Osteoblast (primary cell): ENCODE measurements around the gene CACNA1C. TPM values are rescaled to one million over a fixed set of nuclear protein-coding genes. Genes with fewer than 3 reads are reported as not detected.

Source experiments
- DNase-seq: peaks from one replicate; pipeline ENCODE4 v3.0.0; 2011; ENCODE audit warnings: low spot score, mixed read lengths; ENCODE audit not compliant: insufficient read length; ENCODE audit errors: missing footprints
- H2AFZ ChIP-seq: 2 replicates; pipeline ENCODE4 v1.6.0; 2011; ENCODE audit warnings: mild to moderate bottlenecking, low read length
- H3K27ac ChIP-seq: 2 replicates; pipeline ENCODE4 v1.5.1; 2011; ENCODE audit warnings: mild to moderate bottlenecking, low read depth, low read length, moderate library complexity
- H3K27me3 ChIP-seq: 2 replicates; pipeline ENCODE4 v1.6.0; 2012; ENCODE audit warnings: mild to moderate bottlenecking, control low read depth, inconsistent platforms, low read length, moderate library complexity; ENCODE audit not compliant: insufficient read depth
- H3K36me3 ChIP-seq: 2 replicates; pipeline ENCODE4 v1.5.1; 2011; ENCODE audit warnings: mild to moderate bottlenecking, low read length, control low read depth, moderate library complexity; ENCODE audit not compliant: insufficient read depth
- H3K4me1 ChIP-seq: 2 replicates; pipeline ENCODE4 v1.5.1; 2011; ENCODE audit warnings: mild to moderate bottlenecking, low read length, control low read depth, moderate library complexity; ENCODE audit not compliant: insufficient read depth
- H3K4me2 ChIP-seq: 2 replicates; pipeline ENCODE4 v1.6.0; 2011; ENCODE audit warnings: mild to moderate bottlenecking, low read length; ENCODE audit not compliant: insufficient read depth
- H3K4me3 ChIP-seq: fragments of 200-600 bp; sonication (generic); 3 replicates; pipeline ENCODE4 v1.5.1; 2012; ENCODE audit warnings: mild to moderate bottlenecking, low read length, inconsistent platforms; ENCODE audit not compliant: insufficient read depth
- H3K79me2 ChIP-seq: 2 replicates; pipeline ENCODE4 v1.6.0; 2012; ENCODE audit warnings: mild to moderate bottlenecking, low read length, control low read depth, inconsistent platforms; ENCODE audit not compliant: insufficient read depth
- H3K9me3 ChIP-seq: 2 replicates; pipeline ENCODE4 v1.5.1; 2011; ENCODE audit warnings: low read depth, low read length, control low read depth
- H4K20me1 ChIP-seq: 2 replicates; pipeline ENCODE4 v1.6.0; 2012; ENCODE audit warnings: mild to moderate bottlenecking, low read length, control low read depth; ENCODE audit not compliant: insufficient read depth
- total RNA-seq: library from RNA; depleted of rRNA; stranded (reverse); fragments of >200 nt; gene quantifications from 2 replicates; pipeline ENCODE4 v1.2.3, GENCODE V29; 2012
- TF ChIP-seq, protein P1 (sequence below): IDR thresholded peaks from 2 replicates; pipeline ENCODE4 v1.5.1; 2011; ENCODE audit warnings: mild to moderate bottlenecking, low read depth, low read length, moderate library complexity; ENCODE audit errors: extremely low read depth

Gene CACNA1C
- total RNA-seq, 1 donor: 19.2 TPM

- DNase-seq: no peak
- TF ChIP-seq, protein P1, sequence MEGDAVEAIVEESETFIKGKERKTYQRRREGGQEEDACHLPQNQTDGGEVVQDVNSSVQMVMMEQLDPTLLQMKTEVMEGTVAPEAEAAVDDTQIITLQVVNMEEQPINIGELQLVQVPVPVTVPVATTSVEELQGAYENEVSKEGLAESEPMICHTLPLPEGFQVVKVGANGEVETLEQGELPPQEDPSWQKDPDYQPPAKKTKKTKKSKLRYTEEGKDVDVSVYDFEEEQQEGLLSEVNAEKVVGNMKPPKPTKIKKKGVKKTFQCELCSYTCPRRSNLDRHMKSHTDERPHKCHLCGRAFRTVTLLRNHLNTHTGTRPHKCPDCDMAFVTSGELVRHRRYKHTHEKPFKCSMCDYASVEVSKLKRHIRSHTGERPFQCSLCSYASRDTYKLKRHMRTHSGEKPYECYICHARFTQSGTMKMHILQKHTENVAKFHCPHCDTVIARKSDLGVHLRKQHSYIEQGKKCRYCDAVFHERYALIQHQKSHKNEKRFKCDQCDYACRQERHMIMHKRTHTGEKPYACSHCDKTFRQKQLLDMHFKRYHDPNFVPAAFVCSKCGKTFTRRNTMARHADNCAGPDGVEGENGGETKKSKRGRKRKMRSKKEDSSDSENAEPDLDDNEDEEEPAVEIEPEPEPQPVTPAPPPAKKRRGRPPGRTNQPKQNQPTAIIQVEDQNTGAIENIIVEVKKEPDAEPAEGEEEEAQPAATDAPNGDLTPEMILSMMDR: no peak
- Histone ChIP-seq H4K20me1 (peaks cover 13% of the 10 kb centered on the region), H3K4me1 (peaks cover 30% of the 10 kb centered on the region), H3K79me2 (peaks cover 5% of the 10 kb centered on the region), H3K9me3 (no peaks in the 10 kb centered on the region), H3K4me2 (no peak overlapping the region), H3K36me3 (no peaks in the 10 kb centered on the region), H2AFZ (no peak overlapping the region), H3K4me3 (no peak overlapping the region), H3K27me3 (no peaks in the 10 kb centered on the region), H3K27ac (no peak overlapping the region)
These were observed 330.7 kb downstream of the CACNA1C start for GRCh38 chr12:2383325-2384028.

DNA sequence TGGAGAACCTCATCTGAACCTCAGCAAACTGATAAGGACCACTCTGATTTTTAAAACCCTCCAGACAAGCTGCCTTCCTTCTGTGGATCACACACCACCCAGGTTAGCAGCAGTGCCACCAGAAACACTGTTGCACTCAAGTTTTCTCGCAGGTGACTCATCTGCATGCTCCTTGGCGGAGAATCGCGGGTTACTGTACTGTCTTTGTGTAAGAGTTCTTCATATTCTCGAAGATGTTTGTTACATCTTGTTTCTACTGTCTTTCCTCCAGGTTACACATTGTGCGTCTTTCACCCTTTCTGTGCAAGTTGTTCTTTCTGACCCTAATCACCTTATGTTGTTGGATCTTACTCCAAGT, 331.2 kb downstream of the CACNA1C start:
- Histone ChIP-seq H3K4me1 (peaks cover 31% of the 10 kb centered on the region), H2AFZ (no peak overlapping the region), H3K36me3 (no peaks in the 10 kb centered on the region), H3K4me2 (no peak overlapping the region), H3K4me3 (no peak overlapping the region), H3K27me3 (no peaks in the 10 kb centered on the region), H3K27ac (peak overlapping the region; percentile 79), H3K9me3 (no peaks in the 10 kb centered on the region), H3K79me2 (peaks cover 6% of the 10 kb centered on the region), H4K20me1 (peaks cover 16% of the 10 kb centered on the region)
- TF ChIP-seq, protein P1: no peak
- DNase-seq: no peak

GRCh38 chr12:2384533-2385351, 332.0 kb downstream of the CACNA1C start:
- Histone ChIP-seq H4K20me1 (peaks cover 16% of the 10 kb centered on the region), H3K4me1 (peaks cover 38% of the 10 kb centered on the region), H3K4me2 (peak overlapping the region; percentile 79), H3K36me3 (no peaks in the 10 kb centered on the region), H3K79me2 (peaks cover 6% of the 10 kb centered on the region), H3K27me3 (no peaks in the 10 kb centered on the region), H3K9me3 (no peaks in the 10 kb centered on the region), H3K27ac (peak overlapping the region; percentile 79), H3K4me3 (peak overlapping the region; percentile 56), H2AFZ (peak overlapping the region; percentile 64)
- DNase-seq: peak; percentile 92
- TF ChIP-seq, protein P1: peak; percentile 35

GRCh38 chr12:2385529-2385928, 332.7 kb downstream of the CACNA1C start:
- Histone ChIP-seq H3K27me3 (no peaks in the 10 kb centered on the region), H3K27ac (peak overlapping the region; percentile 79), H2AFZ (no peak overlapping the region), H3K4me3 (no peak overlapping the region), H3K79me2 (peaks cover 8% of the 10 kb centered on the region), H4K20me1 (peaks cover 12% of the 10 kb centered on the region), H3K4me1 (peaks cover 41% of the 10 kb centered on the region), H3K9me3 (no peaks in the 10 kb centered on the region), H3K4me2 (peak overlapping the region; percentile 79), H3K36me3 (no peaks in the 10 kb centered on the region)
- no peak for DNase-seq
- TF ChIP-seq, protein P1: no peak
